OCI-LY3 (cell line): ENCODE measurements around the gene HAO2.

Experiments
- EZH2phosphoT487 ChIP-seq: fragments of 200-600 bp; shearing (Covaris generic); IDR thresholded peaks from 2 replicates; pipeline ENCODE4 v1.6.1; 2018; ENCODE audit warnings: antibody characterized with exemption, mixed run types, low read depth
- TF ChIP-seq, protein P1 (sequence below): fragments of 200-600, 300-600 bp; sonication (generic); IDR thresholded peaks from 2 replicates; pipeline ENCODE4 v1.5.1; 2014; ENCODE audit warnings: antibody characterized with exemption, low read length, low read depth

DNA sequence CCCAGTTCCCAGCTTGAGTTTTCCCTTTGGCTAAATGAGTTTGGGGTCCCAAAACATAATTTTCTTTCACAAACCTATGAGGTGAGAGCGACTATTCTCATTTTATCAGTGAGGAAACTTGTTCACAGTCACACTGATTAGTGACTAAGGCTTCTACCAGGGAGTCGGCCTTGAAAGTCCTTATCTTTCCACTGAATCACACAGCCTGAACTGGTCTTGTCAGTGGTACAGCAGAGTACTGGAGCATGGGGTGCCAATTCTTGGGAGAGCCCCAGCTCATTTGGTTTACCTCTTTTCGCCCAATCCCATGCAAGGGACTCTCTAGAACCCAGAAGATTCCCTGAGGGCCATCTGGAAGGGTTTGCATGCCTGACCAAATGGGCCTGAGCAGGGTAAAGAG, 63.3 kb downstream of the HAO2 start:
- TF ChIP-seq, protein P1, sequence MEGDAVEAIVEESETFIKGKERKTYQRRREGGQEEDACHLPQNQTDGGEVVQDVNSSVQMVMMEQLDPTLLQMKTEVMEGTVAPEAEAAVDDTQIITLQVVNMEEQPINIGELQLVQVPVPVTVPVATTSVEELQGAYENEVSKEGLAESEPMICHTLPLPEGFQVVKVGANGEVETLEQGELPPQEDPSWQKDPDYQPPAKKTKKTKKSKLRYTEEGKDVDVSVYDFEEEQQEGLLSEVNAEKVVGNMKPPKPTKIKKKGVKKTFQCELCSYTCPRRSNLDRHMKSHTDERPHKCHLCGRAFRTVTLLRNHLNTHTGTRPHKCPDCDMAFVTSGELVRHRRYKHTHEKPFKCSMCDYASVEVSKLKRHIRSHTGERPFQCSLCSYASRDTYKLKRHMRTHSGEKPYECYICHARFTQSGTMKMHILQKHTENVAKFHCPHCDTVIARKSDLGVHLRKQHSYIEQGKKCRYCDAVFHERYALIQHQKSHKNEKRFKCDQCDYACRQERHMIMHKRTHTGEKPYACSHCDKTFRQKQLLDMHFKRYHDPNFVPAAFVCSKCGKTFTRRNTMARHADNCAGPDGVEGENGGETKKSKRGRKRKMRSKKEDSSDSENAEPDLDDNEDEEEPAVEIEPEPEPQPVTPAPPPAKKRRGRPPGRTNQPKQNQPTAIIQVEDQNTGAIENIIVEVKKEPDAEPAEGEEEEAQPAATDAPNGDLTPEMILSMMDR = no peak
- TF ChIP-seq EZH2phosphoT487 = no peak
